Epithelial cell of umbilical artery (primary cell): ENCODE data around the gene CCDC182. TPM values are rescaled to one million over a fixed set of nuclear protein-coding genes. Genes with fewer than 3 reads are reported as not detected.

Source experiments
- total RNA-seq: library from RNA; depleted of rRNA; stranded (reverse); fragments of >200 nt; gene quantifications from 2 replicates; pipeline ENCODE4 v1.2.3, GENCODE V29; 2014

The CCDC182 gene
- total RNA-seq = not detected in 2 replicates

GRCh38 chr17:57745242-57745641, at the start of gene CCDC182:
CCDC182 (minus strand) TSS chr17:57745299; CDS start chr17:57745272, 27 bp downstream.

Other genes with a start within 250 kb of the CCDC182 start
- gene MRPS23, start 104.7 kb upstream of the CCDC182 start, total RNA-seq = 28.3 and 58.8 TPM in 2 replicates
- gene CUEDC1, start 210.1 kb upstream of the CCDC182 start, total RNA-seq = 2.9 and 4.0 TPM in 2 replicates
- gene VEZF1, start 243.0 kb upstream of the CCDC182 start, total RNA-seq = 24.7 and 30.1 TPM in 2 replicates